Memory B cell (primary cell): ENCODE results near the gene PANK3.
"Not testable (repeated sequence)": the region's sequence is repeated elsewhere in the genome, so short reads cannot be mapped to it uniquely, and the experiment has no call there.

ENCODE experiments used
- ATAC-seq: fragments of 150-1000 bp; cut with Tn5 transposase; 2 replicates; pipeline ENCODE4 v1.10.0; 2021; ENCODE audit warnings: low read depth, mild to moderate bottlenecking, moderate library complexity
- DNase-seq, 2 donors: peaks; one replicate each; pipeline ENCODE4 v3.0.0; 2022; ENCODE audit warnings: low spot score in 2 of 2
- H3K27ac Mint-ChIP-seq: one replicate; pipeline ENCODE4 v1.8.0; 2022; ENCODE audit warnings: mild to moderate bottlenecking, moderate library complexity, mixed read lengths
- H3K27me3 Mint-ChIP-seq: one replicate; pipeline ENCODE4 v1.8.0; 2022; ENCODE audit warnings: mixed read lengths
- H3K36me3 Mint-ChIP-seq: one replicate; pipeline ENCODE4 v1.8.0; 2022; ENCODE audit warnings: mild to moderate bottlenecking, mixed read lengths
- H3K4me1 Mint-ChIP-seq: one replicate; pipeline ENCODE4 v1.8.0; 2022; ENCODE audit warnings: mixed read lengths
- H3K4me3 Mint-ChIP-seq: one replicate; pipeline ENCODE4 v1.8.0; 2022; ENCODE audit warnings: mild to moderate bottlenecking, moderate library complexity, mixed read lengths
- H3K9me3 Mint-ChIP-seq: one replicate; pipeline ENCODE4 v1.8.0; 2022; ENCODE audit warnings: mixed read lengths

The PANK3 gene

DNA sequence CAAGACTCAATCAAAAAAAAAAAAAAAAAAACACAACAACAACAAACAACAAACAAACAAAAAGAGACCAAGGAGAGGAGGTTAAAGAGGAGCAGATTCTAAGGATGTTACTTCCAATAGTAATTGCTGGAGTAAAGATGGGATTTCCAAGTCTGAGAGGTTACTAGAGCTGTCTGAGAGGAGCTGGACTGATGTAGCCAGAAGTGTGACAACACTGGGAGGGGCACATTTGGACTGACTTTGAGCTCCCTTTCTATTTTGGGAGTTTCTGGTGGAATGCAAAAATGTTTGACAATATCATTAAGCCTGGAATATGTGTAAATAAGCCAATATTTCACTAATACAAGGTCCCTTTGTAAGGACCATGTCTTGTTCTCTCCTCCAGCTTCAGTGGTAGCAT is 25.3 kb upstream of the PANK3 start:
- H3K9me3 Mint-ChIP-seq, result no peaks in the 10 kb centered on the region
- no peak overlapping the region for H3K4me3 Mint-ChIP-seq
- ATAC-seq (no peak), DNase-seq (no peak)
- H3K27me3 Mint-ChIP-seq, result peaks cover 13% of the 10 kb centered on the region
- H3K36me3 Mint-ChIP-seq, result no peaks in the 10 kb centered on the region
- H3K27ac Mint-ChIP-seq, result no peak overlapping the region
- no peaks in the 10 kb centered on the region for H3K4me1 Mint-ChIP-seq

DNA sequence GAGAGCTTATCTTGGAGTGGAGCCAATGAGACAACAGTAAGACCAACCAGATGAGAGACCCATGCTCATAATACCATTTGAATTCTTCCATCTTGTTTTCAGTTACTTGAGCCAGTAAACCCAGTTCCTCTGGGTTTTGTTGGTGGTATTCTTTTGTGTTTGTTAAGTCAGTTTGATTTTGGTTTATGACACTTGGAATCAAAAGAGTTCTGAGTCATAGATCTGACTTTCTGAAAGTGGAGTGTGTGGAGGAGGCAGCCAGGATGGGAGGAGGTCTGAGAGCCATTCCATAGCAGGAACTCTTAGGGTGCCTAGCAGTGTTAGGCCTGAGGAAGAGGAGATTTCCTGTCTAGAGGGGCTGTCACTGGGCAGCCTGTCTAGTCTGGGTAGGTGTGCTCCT is 24.6 kb upstream of the PANK3 start:
- no peaks in the 10 kb centered on the region for H3K9me3 Mint-ChIP-seq
- no peak for DNase-seq
- ATAC-seq, result no peak
- peaks cover 13% of the 10 kb centered on the region for H3K27me3 Mint-ChIP-seq
- no peak overlapping the region for H3K27ac Mint-ChIP-seq
- H3K4me3 Mint-ChIP-seq, result no peak overlapping the region
- no peaks in the 10 kb centered on the region for H3K36me3 Mint-ChIP-seq
- no peaks in the 10 kb centered on the region for H3K4me1 Mint-ChIP-seq

DNA sequence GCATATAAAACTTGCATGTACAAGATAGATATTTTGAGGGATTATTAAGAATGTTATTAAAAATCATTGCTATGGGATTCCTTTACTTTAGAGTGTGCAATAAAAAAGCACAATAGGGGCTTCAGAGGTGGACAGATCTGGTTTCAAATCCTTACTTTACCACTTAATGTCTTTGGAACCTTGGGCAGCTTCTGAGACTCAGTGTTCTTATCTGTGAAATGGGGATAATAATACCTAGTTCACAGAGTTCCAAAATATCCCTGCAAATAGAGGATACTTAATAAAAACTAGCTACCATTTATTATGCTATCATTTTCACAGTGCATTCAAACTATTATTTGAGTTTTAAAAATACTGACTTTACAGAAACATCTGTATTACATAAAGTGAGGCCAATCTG is 23.3 kb upstream of the PANK3 start:
- no peak for DNase-seq
- no peak overlapping the region for H3K4me3 Mint-ChIP-seq
- H3K27ac Mint-ChIP-seq, result no peak overlapping the region
- H3K27me3 Mint-ChIP-seq, result peaks cover 16% of the 10 kb centered on the region
- H3K4me1 Mint-ChIP-seq, result no peaks in the 10 kb centered on the region
- H3K36me3 Mint-ChIP-seq, result peaks cover 3% of the 10 kb centered on the region
- H3K9me3 Mint-ChIP-seq, result no peaks in the 10 kb centered on the region
- no peak for ATAC-seq

DNA sequence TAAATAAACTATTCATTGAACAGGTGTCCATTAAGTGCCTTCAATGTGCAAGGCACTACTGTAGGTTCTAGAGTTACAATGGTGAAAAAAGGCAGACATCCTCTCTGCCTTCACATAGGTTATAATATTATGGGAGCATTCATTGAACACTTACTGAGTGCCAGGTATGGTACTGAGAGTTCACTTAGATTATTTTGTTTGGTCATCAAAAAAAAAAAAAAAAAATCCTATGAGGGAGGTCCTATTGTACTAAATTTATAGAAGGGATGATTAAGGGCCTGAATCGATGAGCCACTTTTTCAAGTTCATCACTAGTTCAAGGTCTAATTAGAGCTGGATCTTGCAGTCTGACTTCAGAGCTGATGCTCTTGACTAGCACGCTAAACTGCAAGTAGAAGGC is 22.8 kb upstream of the PANK3 start:
- H3K36me3 Mint-ChIP-seq, result peaks cover 3% of the 10 kb centered on the region
- H3K9me3 Mint-ChIP-seq, result no peaks in the 10 kb centered on the region
- no peak overlapping the region for H3K27ac Mint-ChIP-seq
- H3K4me3 Mint-ChIP-seq, result no peak overlapping the region
- peaks cover 16% of the 10 kb centered on the region for H3K27me3 Mint-ChIP-seq
- no peaks in the 10 kb centered on the region for H3K4me1 Mint-ChIP-seq
- DNase-seq, result no peak
- no peak for ATAC-seq

DNA sequence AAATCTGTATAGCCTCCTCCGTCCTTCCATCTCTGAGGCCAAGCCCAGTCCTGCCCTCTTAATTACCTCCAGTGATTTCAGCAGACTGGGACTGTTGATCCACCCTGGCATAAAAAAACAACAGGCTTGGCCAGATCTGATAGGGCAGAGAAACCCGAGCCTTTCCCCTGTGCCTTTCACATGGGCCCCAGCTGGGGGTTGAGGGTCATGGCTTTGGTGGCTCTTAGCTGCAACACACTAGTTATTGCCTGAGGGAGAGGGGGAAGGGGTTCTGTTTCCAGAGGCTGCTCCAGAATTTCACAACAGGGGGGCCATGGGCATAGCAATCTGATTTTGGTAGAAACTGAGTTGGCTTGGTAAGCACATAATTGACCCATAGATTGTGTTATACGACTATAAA is 21.2 kb upstream of the PANK3 start:
- peaks cover 13% of the 10 kb centered on the region for H3K27me3 Mint-ChIP-seq
- no peak overlapping the region for H3K4me3 Mint-ChIP-seq
- no peaks in the 10 kb centered on the region for H3K4me1 Mint-ChIP-seq
- no peaks in the 10 kb centered on the region for H3K9me3 Mint-ChIP-seq
- peaks cover 3% of the 10 kb centered on the region for H3K36me3 Mint-ChIP-seq
- DNase-seq, result no peak
- no peak for ATAC-seq
- H3K27ac Mint-ChIP-seq, result no peak overlapping the region

DNA sequence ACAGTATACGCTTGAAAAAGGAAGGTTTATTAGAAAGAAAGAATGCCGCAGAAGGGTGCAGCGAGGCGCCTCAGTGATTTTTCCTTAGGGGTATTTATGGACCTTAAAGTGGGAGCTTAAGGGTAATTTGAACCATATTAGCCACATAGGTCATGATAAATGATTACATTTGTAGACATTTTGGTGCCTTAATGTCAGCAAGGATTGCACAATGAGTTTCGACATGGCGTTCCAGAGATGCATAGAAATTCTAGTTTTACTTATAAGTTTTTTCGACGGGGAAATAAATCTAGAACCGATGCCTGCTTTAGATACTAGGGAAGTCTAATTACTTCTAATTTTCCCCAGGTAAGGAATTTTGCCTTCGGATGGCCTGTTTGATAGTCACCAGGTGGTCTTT is 20.7 kb upstream of the PANK3 start:
- Mint-ChIP-seq H3K27me3 (peaks cover 10% of the 10 kb centered on the region), H3K4me1 (no peaks in the 10 kb centered on the region), H3K9me3 (no peaks in the 10 kb centered on the region), H3K27ac (no peak overlapping the region), H3K4me3 (no peak overlapping the region), H3K36me3 (peaks cover 3% of the 10 kb centered on the region)
- no peak for ATAC-seq
- no peak for DNase-seq

DNA sequence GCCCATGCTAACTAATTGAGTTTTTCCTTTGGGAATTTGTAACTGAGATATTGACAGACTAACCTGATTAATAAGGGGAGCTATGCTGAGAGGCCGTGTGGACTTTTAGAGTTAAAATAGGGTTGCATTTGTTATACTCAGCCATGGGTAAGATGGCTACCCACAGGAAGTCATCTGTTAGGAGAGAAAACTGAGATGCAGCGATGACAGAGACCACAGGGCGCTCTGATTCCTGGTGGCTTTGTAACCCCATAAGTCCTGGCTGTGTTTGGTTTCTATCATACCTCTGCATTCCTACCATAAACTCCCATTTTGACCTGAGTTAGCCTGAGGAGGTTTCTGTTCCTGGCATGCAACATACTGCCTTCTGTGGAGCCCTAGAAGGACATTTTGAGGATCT is 19.5 kb upstream of the PANK3 start:
- no peaks in the 10 kb centered on the region for H3K4me1 Mint-ChIP-seq
- no peak for DNase-seq
- H3K27ac Mint-ChIP-seq, result no peak overlapping the region
- H3K36me3 Mint-ChIP-seq, result peaks cover 3% of the 10 kb centered on the region
- peaks cover 9% of the 10 kb centered on the region for H3K27me3 Mint-ChIP-seq
- no peak for ATAC-seq
- no peaks in the 10 kb centered on the region for H3K9me3 Mint-ChIP-seq
- no peak overlapping the region for H3K4me3 Mint-ChIP-seq

DNA sequence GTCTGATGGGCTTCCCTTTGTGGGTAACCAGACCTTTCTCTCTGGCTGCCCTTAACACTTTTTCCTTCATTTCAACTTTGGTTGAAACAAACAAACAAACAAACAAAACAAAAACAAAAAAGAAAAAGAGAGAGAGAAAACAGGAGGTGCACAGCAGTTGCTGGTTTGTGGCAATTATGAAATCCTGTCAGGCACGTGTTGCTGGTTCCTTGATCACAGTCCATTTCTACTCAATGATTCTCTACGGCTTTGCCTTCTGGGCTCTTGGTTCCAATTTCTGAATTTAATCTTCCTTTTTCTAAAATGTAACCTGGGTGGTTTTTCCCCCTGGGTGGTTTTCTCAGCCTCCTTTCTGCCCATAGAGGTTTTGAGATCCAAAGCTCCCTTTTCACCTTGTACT is 17.8 kb upstream of the PANK3 start:
- H3K27me3 Mint-ChIP-seq, result peaks cover 5% of the 10 kb centered on the region
- no peaks in the 10 kb centered on the region for H3K4me1 Mint-ChIP-seq
- H3K9me3 Mint-ChIP-seq, result no peaks in the 10 kb centered on the region
- no peak for DNase-seq
- peaks cover 3% of the 10 kb centered on the region for H3K36me3 Mint-ChIP-seq
- ATAC-seq, result no peak
- H3K27ac Mint-ChIP-seq, result no peak overlapping the region
- H3K4me3 Mint-ChIP-seq, result no peak overlapping the region

DNA sequence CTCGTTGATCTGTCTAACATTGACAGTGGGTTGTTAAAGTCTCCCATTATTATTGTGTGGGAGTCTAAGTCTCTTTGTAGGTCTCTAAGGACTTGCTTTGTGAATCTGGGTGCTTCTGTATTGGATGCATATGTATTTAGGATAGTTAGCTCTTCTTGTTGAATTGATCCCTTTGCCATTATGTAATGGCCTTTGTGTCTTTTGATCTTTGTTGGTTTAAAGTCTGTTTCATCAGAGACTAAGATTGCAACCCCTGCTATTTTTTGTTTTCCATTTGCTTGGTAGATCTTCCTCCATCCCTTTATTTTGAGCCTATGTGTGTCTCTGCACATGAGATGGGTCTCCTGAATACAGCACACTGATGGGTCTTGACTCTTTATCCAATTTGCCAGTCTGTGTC is 17.0 kb upstream of the PANK3 start:
- H3K9me3 Mint-ChIP-seq, H3K36me3 Mint-ChIP-seq, H3K4me3 Mint-ChIP-seq, DNase-seq, H3K27ac Mint-ChIP-seq, H3K27me3 Mint-ChIP-seq, H3K4me1 Mint-ChIP-seq, ATAC-seq: not testable (repeated sequence)

DNA sequence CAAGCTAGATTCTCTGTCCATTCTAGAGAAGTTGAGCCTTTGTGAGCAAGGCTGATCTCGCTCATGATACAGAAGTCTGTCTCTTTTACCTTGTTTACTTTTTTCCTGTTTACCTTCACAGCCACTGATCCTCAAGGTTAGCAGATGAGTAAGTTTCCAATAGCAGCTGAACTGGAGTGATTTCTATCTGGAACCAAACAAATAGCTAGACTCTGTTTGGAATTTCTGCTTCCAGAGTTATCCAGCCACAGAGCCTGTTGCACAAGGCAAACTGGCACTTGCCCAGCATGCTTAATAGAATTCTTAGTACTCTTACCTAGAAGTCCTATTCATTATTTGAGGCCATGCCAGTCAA is 12.8 kb upstream of the PANK3 start:
- H3K9me3 Mint-ChIP-seq, result no peaks in the 10 kb centered on the region
- no peak overlapping the region for H3K27ac Mint-ChIP-seq
- no peak for ATAC-seq
- H3K4me3 Mint-ChIP-seq, result no peak overlapping the region
- no peaks in the 10 kb centered on the region for H3K4me1 Mint-ChIP-seq
- peaks cover 2% of the 10 kb centered on the region for H3K36me3 Mint-ChIP-seq
- H3K27me3 Mint-ChIP-seq, result peaks cover 9% of the 10 kb centered on the region
- DNase-seq, result no peak

DNA sequence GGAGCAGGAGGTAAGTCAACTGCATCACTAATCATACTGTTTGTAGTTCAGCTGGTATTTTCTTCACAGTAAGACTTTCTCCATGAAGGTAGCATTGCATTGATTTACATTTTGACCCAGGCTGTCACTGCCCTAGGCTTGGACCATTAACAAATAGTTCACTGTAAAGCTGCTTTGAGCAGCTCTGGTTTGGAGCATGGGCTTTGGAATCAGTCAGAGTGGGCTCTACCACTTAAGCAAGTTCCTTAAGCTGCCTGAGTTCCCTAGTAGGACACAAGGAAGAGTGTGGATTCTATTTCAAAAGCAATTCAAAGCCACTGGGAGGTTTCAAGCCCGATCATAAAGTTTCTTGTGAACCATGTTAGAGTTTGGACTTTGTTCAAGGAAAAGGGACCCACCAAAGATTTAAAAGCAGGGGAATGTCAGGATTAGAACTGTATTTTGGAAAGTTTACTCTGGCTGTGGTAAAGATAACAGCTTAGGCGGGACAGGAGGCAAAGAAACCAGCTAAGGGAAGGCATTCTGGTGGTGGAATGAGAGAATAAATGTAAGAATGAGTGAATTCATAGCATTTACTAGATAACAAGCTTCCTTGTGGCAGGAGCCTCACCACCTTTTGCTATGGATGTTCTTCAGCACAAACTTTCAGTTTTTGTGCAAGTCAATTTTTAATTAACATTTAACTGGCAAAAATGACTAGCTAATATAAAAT is 12.3 kb upstream of the PANK3 start:
- DNase-seq (no peak), ATAC-seq (no peak)
- Mint-ChIP-seq H3K36me3 (peaks cover 2% of the 10 kb centered on the region), H3K27me3 (peaks cover 10% of the 10 kb centered on the region), H3K4me1 (no peaks in the 10 kb centered on the region), H3K4me3 (no peak overlapping the region), H3K27ac (no peak overlapping the region), H3K9me3 (no peaks in the 10 kb centered on the region)

DNA sequence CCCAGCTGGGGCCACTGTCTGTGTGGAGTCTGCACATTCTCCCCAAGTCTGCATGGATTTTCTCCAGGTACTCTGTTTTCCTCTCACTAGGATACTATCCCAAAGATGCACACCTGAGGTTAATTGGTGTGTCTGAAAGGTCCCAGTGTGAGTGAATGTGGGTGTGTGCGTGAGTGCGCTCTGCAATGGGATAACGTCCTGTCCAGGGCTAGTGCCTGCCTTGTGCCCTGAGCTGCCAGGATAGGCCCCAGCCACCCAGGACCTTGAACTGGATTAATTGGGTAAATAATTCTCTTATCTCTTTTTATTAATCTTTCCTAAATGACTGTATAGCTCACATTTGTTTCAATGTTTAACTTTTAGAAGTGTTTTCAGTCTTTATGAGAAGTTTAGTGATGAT is 11.5 kb upstream of the PANK3 start:
- ATAC-seq (no peak), DNase-seq (no peak)
- H3K9me3 Mint-ChIP-seq, result no peaks in the 10 kb centered on the region
- H3K4me1 Mint-ChIP-seq, result no peaks in the 10 kb centered on the region
- H3K4me3 Mint-ChIP-seq, result no peak overlapping the region
- no peak overlapping the region for H3K27ac Mint-ChIP-seq
- H3K36me3 Mint-ChIP-seq, result peaks cover 2% of the 10 kb centered on the region
- H3K27me3 Mint-ChIP-seq, result peaks cover 12% of the 10 kb centered on the region

DNA sequence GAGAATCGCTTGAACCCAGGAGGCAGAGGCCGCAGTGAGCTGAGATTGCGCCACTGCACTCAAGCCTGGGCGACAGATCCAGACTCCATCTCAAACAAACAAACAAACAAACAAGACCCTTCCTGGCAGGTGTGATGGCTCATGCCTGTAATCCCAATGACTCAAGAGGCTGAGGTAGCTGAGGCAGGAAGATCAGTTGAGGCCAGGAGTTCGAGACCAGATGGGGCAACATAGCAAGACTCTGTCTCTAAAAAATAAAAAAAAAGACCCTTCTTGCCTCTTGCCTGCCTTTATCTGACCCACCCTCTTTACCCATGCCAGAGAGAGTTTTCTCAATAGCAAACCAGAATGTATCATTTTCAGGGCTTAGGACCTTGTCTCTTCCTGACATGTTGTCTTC is 8.8 kb upstream of the PANK3 start:
- H3K4me3 Mint-ChIP-seq, result no peak overlapping the region
- H3K4me1 Mint-ChIP-seq, result peaks cover 5% of the 10 kb centered on the region
- ATAC-seq, result no peak
- peaks cover 2% of the 10 kb centered on the region for H3K36me3 Mint-ChIP-seq
- H3K27ac Mint-ChIP-seq, result no peak overlapping the region
- H3K9me3 Mint-ChIP-seq, result no peaks in the 10 kb centered on the region
- peaks cover 12% of the 10 kb centered on the region for H3K27me3 Mint-ChIP-seq
- DNase-seq, result no peak

DNA sequence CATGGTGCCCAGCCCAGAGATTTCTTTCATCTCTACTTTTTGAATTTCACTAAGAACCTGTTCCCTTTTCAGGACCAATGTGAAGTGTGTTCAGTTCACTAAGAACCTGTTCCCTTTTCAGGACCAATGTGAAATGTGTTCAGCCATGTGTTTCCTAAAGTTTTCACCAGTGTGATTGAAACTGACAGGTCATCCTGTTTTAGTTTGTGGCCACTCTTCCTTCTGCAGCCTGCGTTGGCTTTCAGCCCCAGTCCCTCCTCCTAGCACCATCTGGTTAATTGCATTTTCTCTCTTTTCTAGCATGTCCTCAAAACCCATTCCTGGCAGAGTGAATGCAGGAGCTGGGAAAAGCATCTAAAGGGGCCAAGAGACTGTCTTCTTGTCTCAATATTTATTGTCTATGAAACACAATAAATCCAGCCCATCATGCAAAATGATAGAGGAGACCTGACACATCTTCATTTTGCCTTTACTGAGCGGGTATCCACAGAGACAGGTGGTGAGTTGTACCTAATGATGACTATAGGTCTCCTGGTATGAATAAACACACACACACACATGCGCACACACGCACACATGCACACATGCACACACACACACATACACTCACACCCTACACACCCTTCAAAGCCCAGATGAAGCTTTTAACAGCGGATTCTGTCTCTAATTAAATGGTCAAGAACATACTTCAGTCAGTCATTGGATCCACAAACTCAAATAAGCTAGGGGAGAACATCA is 6.1 kb upstream of the PANK3 start:
- H3K27ac Mint-ChIP-seq, result no peak overlapping the region
- H3K27me3 Mint-ChIP-seq, result peaks cover 12% of the 10 kb centered on the region
- H3K4me3 Mint-ChIP-seq, result no peak overlapping the region
- H3K36me3 Mint-ChIP-seq, result peaks cover 2% of the 10 kb centered on the region
- no peak for ATAC-seq
- no peak for DNase-seq
- H3K4me1 Mint-ChIP-seq, result peaks cover 5% of the 10 kb centered on the region
- no peaks in the 10 kb centered on the region for H3K9me3 Mint-ChIP-seq
